GM21619 (cell line): ENCODE data around the gene ATIC.

Experiments used
- ATAC-seq: cut with Tn5 transposase; IDR thresholded peaks from one replicate; pipeline ENCODE4 v1.9.1; 2021; ENCODE audit not compliant: unreplicated experiment

The ATIC gene

GRCh38 chr2:215396595-215397313, 84.9 kb downstream of the ATIC start:
- no peak for ATAC-seq

- no peak for ATAC-seq
Measured at GRCh38 chr2:215397632-215398341, 85.9 kb downstream of the ATIC start.

GRCh38 chr2:215399067-215399716, 87.3 kb downstream of the ATIC start:
- ATAC-seq = no peak
